HK-2 (cell line): ENCODE results near the gene KCNMA1.
"Not testable (repeated sequence)": the region's sequence is repeated elsewhere in the genome, so short reads cannot be mapped to it uniquely, and the experiment has no call there.

Experiments used
- DNase-seq: peaks from one replicate; pipeline ENCODE4 v3.0.0-alpha.2; 2018; ENCODE audit not compliant: unreplicated experiment

Gene KCNMA1

GRCh38 chr10:77417806-77418640, 219.6 kb downstream of the KCNMA1 start:
- no peak for DNase-seq

- no peak for DNase-seq
Observed at GRCh38 chr10:77417359-77417758, 220.2 kb downstream of the KCNMA1 start.

- DNase-seq = peak; percentile 84
Observed at GRCh38 chr10:77416311-77417135, 221.1 kb downstream of the KCNMA1 start.

GRCh38 chr10:77415313-77415960, 222.2 kb downstream of the KCNMA1 start:
- DNase-seq = no peak

- DNase-seq = no peak
Observed at GRCh38 chr10:77413231-77413630, 224.4 kb downstream of the KCNMA1 start.

GRCh38 chr10:77412573-77413133, 225.0 kb downstream of the KCNMA1 start:
- DNase-seq = not testable (repeated sequence)

GRCh38 chr10:77411805-77412204, 225.8 kb downstream of the KCNMA1 start:
- DNase-seq = no peak

GRCh38 chr10:77410523-77410922, 227.1 kb downstream of the KCNMA1 start:
- DNase-seq = no peak

- no peak for DNase-seq
Observed at GRCh38 chr10:77409697-77410471, 227.7 kb downstream of the KCNMA1 start.

GRCh38 chr10:77408259-77408658, 229.3 kb downstream of the KCNMA1 start:
- no peak for DNase-seq

- no peak for DNase-seq
Observed at GRCh38 chr10:77406764-77407430, 230.7 kb downstream of the KCNMA1 start.

GRCh38 chr10:77405771-77406241, 231.8 kb downstream of the KCNMA1 start:
- peak; percentile 88 for DNase-seq

- no peak for DNase-seq
Observed at GRCh38 chr10:77404810-77405209, 232.8 kb downstream of the KCNMA1 start.

- DNase-seq = no peak
Observed at GRCh38 chr10:77403761-77404160, 233.8 kb downstream of the KCNMA1 start.

- no peak for DNase-seq
Observed at GRCh38 chr10:77401683-77402082, 235.9 kb downstream of the KCNMA1 start.

GRCh38 chr10:77400033-77400432, 237.6 kb downstream of the KCNMA1 start:
- DNase-seq = no peak

GRCh38 chr10:77398986-77399755, 238.4 kb downstream of the KCNMA1 start:
- DNase-seq = no peak

GRCh38 chr10:77398558-77398957, 239.1 kb downstream of the KCNMA1 start:
- no peak for DNase-seq

- DNase-seq = no peak
Observed at GRCh38 chr10:77397103-77397502, 240.5 kb downstream of the KCNMA1 start.

- DNase-seq = no peak
Observed at GRCh38 chr10:77396290-77396689, 241.3 kb downstream of the KCNMA1 start.
